Measurements from ENCODE around the gene EVPL. TPM values are rescaled to one million over a fixed set of nuclear protein-coding genes. Genes with fewer than 3 reads are reported as not detected.

Gene EVPL
- total and polyA plus RNA-seq, 2 of the 13 experiments (the other 11 are each of a cell fraction or from before 2014, with no cell fraction given), result 2.1 to 8.2 TPM

GRCh38 chr17:75975757-75976174 is 51.3 kb downstream of the EVPL start (continued):
- no peak for TF ChIP-seq GATA4 (IDR thresholded peaks at IDR 0.05; ENCODE audit: borderline replicate concordance, low read depth)
- no peak for TF ChIP-seq ZNF616 (CRISPR knock-in tag; IDR thresholded peaks at IDR 0.05; ENCODE audit: low read depth)
- TF ChIP-seq ATF1 (CRISPR knock-in tag; IDR thresholded peaks at IDR 0.05), result no peak
- TF ChIP-seq ZNF713 (CRISPR knock-in tag; IDR thresholded peaks at IDR 0.05), result no peak
- TF ChIP-seq DRAP1 (CRISPR knock-in tag; IDR thresholded peaks at IDR 0.05), result peak; percentile 5
- TF ChIP-seq ZNF121 (CRISPR knock-in tag; IDR thresholded peaks at IDR 0.05), result no peak
- no peak for TF ChIP-seq SIX1 (CRISPR knock-in tag; IDR thresholded peaks at IDR 0.05; ENCODE audit: borderline replicate concordance)
- 0 out of 2 replicates have a peak, but pooled peaks have one; percentile 57 for TF ChIP-seq HDAC6 (IDR thresholded peaks at IDR 0.05; ENCODE audit: low read depth, low read length)
- no peak for TF ChIP-seq TCF12 (IDR thresholded peaks at IDR 0.05)
- no peak for TF ChIP-seq TCF12 (CRISPR knock-in tag; IDR thresholded peaks at IDR 0.05)
- TF ChIP-seq KLF6 (CRISPR knock-in tag; IDR thresholded peaks at IDR 0.05), result no peak
- TF ChIP-seq ZNF20 (CRISPR knock-in tag; IDR thresholded peaks at IDR 0.05), result peak; percentile 15; the same call in 1 of the 2 replicates
- TF ChIP-seq MATR3 (CRISPR knock-in tag; IDR thresholded peaks at IDR 0.05), result no peak
- TF ChIP-seq CREB3 (CRISPR knock-in tag; IDR thresholded peaks at IDR 0.05), result no peak
- TF ChIP-seq ZNF766 (CRISPR knock-in tag; IDR thresholded peaks at IDR 0.05; ENCODE audit: borderline replicate concordance), result no peak
- no peak for TF ChIP-seq HOMEZ (CRISPR knock-in tag; IDR thresholded peaks at IDR 0.05; ENCODE audit: low read depth)
- 0 out of 2 replicates have a peak, but pooled peaks have one; percentile 24 for TF ChIP-seq IRF2 (CRISPR knock-in tag; IDR thresholded peaks at IDR 0.05)
- peak; percentile 45; the same call in 1 of the 2 replicates for TF ChIP-seq ZNF569 (CRISPR knock-in tag; IDR thresholded peaks at IDR 0.05; ENCODE audit: borderline replicate concordance)
- TF ChIP-seq SMARCC2 (IDR thresholded peaks at IDR 0.05), result 0 out of 2 replicates have a peak, but pooled peaks have one; percentile 46
- peak; percentile 91 for TF ChIP-seq SSRP1 (CRISPR knock-in tag; IDR thresholded peaks at IDR 0.05)
- TF ChIP-seq ZNF44 (CRISPR knock-in tag; IDR thresholded peaks at IDR 0.05), result no peak
- no peak for TF ChIP-seq PTBP1 (IDR thresholded peaks at IDR 0.05; ENCODE audit: low read depth, low read length, poor library complexity, severe bottlenecking)

Data from HepG2 (cell line).